ENCODE data around the gene WEE2.

The WEE2 gene

DNA sequence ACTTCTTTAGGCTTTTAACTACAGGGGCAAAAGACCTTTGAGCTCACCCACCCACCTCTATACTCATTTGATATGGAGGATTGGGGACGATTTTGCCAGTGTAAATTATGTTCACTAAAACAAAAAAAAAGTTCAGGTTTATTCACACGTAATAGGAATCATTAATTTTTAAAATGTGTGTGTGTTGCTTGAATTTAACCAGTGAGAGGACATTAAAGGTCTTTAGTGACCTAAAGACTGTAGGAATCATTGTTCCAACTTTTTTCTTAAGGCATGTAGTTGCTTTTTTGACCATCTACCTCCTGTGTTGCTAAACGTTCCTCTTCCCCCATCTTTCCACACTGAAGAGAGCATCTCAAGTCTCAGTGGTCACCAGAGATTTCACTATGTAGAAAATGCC, 31.1 kb downstream of the WEE2 start:
- no peaks in the 10 kb centered on the region for H3K27me3 ChIP-seq (ENCODE audit: insufficient read depth, low read length, poor library complexity)
- H3K9ac ChIP-seq (ENCODE audit: low read depth, low read length) = peak overlapping the region; percentile 71
- no peak for TF ChIP-seq EZH2 (IDR thresholded peaks at IDR 0.05; ENCODE audit: borderline replicate concordance, low read depth, low read length, severe bottlenecking)
- TF ChIP-seq, protein P1, sequence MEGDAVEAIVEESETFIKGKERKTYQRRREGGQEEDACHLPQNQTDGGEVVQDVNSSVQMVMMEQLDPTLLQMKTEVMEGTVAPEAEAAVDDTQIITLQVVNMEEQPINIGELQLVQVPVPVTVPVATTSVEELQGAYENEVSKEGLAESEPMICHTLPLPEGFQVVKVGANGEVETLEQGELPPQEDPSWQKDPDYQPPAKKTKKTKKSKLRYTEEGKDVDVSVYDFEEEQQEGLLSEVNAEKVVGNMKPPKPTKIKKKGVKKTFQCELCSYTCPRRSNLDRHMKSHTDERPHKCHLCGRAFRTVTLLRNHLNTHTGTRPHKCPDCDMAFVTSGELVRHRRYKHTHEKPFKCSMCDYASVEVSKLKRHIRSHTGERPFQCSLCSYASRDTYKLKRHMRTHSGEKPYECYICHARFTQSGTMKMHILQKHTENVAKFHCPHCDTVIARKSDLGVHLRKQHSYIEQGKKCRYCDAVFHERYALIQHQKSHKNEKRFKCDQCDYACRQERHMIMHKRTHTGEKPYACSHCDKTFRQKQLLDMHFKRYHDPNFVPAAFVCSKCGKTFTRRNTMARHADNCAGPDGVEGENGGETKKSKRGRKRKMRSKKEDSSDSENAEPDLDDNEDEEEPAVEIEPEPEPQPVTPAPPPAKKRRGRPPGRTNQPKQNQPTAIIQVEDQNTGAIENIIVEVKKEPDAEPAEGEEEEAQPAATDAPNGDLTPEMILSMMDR (IDR thresholded peaks at IDR 0.05; ENCODE audit: borderline replicate concordance, extremely low read depth, low read length, poor library complexity, severe bottlenecking) = no peak
- H3K4me3 ChIP-seq (ENCODE audit: low read depth in 1 of 2, low read length in 2 of 2) = peak overlapping the region; percentile 79 to 96; a peak in 3 of 4 replicates
- peaks cover 53% of the 10 kb centered on the region for H3K79me2 ChIP-seq (ENCODE audit: insufficient read depth, low read length)
- H3K4me2 ChIP-seq (ENCODE audit: insufficient read depth, low read length) = peak overlapping the region; percentile 73
- H2AFZ ChIP-seq (ENCODE audit: low read depth, low read length) = no peak overlapping the region
- peak overlapping the region; percentile 88; the same call in 1 of the 2 replicates for H3K27ac ChIP-seq (ENCODE audit: low read length)
- H3K9me3 ChIP-seq (ENCODE audit: insufficient read depth, low read length, severe bottlenecking) = no peaks in the 10 kb centered on the region
- 0 out of 2 replicates have a peak, but pooled peaks cover 5% of the 10 kb centered on the region for H4K20me1 ChIP-seq (ENCODE audit: insufficient read depth, low read length)
- ATAC-seq (ENCODE audit: insufficient read depth, low read depth) (no peak), DNase-seq (no peak)
- peaks cover 50% of the 10 kb centered on the region for H3K36me3 ChIP-seq (ENCODE audit: insufficient read depth, low read length)
- H3K4me1 ChIP-seq (ENCODE audit: insufficient read depth, low read length) = peaks cover 45% of the 10 kb centered on the region

DNA sequence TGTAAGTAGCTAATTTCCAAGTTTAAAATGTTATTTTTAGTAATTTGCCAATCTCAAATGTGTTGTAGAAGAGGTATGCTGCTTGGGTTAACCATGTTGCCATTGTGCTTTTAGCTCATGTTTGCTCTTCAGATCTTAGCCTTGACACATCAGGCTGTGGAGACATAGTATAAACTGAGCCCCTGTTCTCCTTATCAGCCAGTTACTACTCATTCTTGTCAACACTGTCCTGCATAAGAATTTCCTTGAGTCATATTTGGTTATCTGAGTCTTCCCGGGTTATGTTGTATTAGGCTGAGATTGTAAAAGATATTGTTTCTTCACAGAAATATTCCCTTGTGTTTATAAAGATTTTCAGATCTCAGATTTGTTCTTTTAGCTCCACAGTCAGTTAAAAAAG, 34.1 kb downstream of the WEE2 start:
- TF ChIP-seq, protein P1 (IDR thresholded peaks at IDR 0.05; ENCODE audit: borderline replicate concordance, extremely low read depth, low read length, poor library complexity, severe bottlenecking) = no peak
- TF ChIP-seq EZH2 (IDR thresholded peaks at IDR 0.05; ENCODE audit: borderline replicate concordance, low read depth, low read length, severe bottlenecking) = no peak
- ATAC-seq (ENCODE audit: insufficient read depth, low read depth) (no peak), DNase-seq (no peak)
- no peak overlapping the region for H3K9ac ChIP-seq (ENCODE audit: low read depth, low read length)
- no peaks in the 10 kb centered on the region for H3K9me3 ChIP-seq (ENCODE audit: insufficient read depth, low read length, severe bottlenecking)
- peaks cover 33% of the 10 kb centered on the region for H3K4me1 ChIP-seq (ENCODE audit: insufficient read depth, low read length)
- no peaks in the 10 kb centered on the region for H3K27me3 ChIP-seq (ENCODE audit: insufficient read depth, low read length, poor library complexity)
- peaks cover 49% of the 10 kb centered on the region for H3K79me2 ChIP-seq (ENCODE audit: insufficient read depth, low read length)
- 0 out of 2 replicates have a peak, but pooled peaks cover 5% of the 10 kb centered on the region for H4K20me1 ChIP-seq (ENCODE audit: insufficient read depth, low read length)
- peaks cover 80% of the 10 kb centered on the region for H3K36me3 ChIP-seq (ENCODE audit: insufficient read depth, low read length)
- no peak overlapping the region for H3K27ac ChIP-seq (ENCODE audit: low read length)
- H3K4me2 ChIP-seq (ENCODE audit: insufficient read depth, low read length) = no peak overlapping the region
- H3K4me3 ChIP-seq (ENCODE audit: low read depth in 1 of 2, low read length in 2 of 2) = no peak overlapping the region
- no peak overlapping the region for H2AFZ ChIP-seq (ENCODE audit: low read depth, low read length)

DNA sequence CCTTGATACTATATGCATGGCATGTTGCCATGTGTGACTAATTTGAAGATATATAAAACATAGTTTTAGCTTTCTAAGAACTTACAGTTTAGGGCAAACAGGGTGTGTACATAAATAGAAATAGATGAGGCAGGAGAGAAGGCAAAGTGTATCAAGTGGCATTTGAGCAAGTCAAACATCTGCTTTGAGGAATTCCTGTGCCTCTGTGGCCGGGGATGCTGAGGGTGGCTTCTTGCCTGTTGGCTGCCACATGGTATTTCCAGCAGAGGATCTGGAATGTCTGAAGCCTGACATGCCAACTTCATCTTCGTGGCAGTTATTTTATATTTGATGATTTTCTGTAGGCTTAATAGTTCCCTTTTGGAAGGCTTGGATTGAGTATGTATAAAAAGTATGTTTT, 36.0 kb downstream of the WEE2 start:
- peaks cover 98% of the 10 kb centered on the region for H3K36me3 ChIP-seq (ENCODE audit: insufficient read depth, low read length)
- DNase-seq = no peak
- TF ChIP-seq EZH2 (IDR thresholded peaks at IDR 0.05; ENCODE audit: borderline replicate concordance, low read depth, low read length, severe bottlenecking) = no peak
- TF ChIP-seq, protein P1 (IDR thresholded peaks at IDR 0.05; ENCODE audit: borderline replicate concordance, extremely low read depth, low read length, poor library complexity, severe bottlenecking) = no peak

More for the DNA sequence above, 36.0 kb downstream of the WEE2 start:
- H2AFZ ChIP-seq (ENCODE audit: low read depth, low read length) = no peak overlapping the region
- 0 out of 2 replicates have a peak, but pooled peaks cover 5% of the 10 kb centered on the region for H4K20me1 ChIP-seq (ENCODE audit: insufficient read depth, low read length)
- ATAC-seq (ENCODE audit: insufficient read depth, low read depth) = no peak
- H3K9ac ChIP-seq (ENCODE audit: low read depth, low read length) = no peak overlapping the region
- no peak overlapping the region for H3K27ac ChIP-seq (ENCODE audit: low read length)
- no peak overlapping the region for H3K4me2 ChIP-seq (ENCODE audit: insufficient read depth, low read length)
- no peak overlapping the region for H3K4me3 ChIP-seq (ENCODE audit: low read depth in 1 of 2, low read length in 2 of 2)
- peaks cover 26% of the 10 kb centered on the region for H3K4me1 ChIP-seq (ENCODE audit: insufficient read depth, low read length)
- H3K79me2 ChIP-seq (ENCODE audit: insufficient read depth, low read length) = peaks cover 37% of the 10 kb centered on the region
- H3K27me3 ChIP-seq (ENCODE audit: insufficient read depth, low read length, poor library complexity) = no peaks in the 10 kb centered on the region
- no peaks in the 10 kb centered on the region for H3K9me3 ChIP-seq (ENCODE audit: insufficient read depth, low read length, severe bottlenecking)

Measured in DND-41 (cell line).